Esophagus muscularis mucosa (tissue), 3 donors: ENCODE data around the gene PLCH1.

Experiments
- POLR2AphosphoS5 ChIP-seq, 2 donors: sonication (generic); formaldehyde crosslinking; IDR thresholded peaks; one replicate each; pipeline ENCODE4 v1.6.1; 2017; ENCODE audit warnings: antibody characterized with exemption in 2 of 2
- TF ChIP-seq, protein P1 (sequence below), 3 experiments: fragments of 200-600 bp in 2 of 3; fragments of 450-650 bp in 1 of 3; sonication (generic) in 2 of 3; IDR thresholded peaks; one replicate each; pipeline ENCODE4 v1.5.1; 2017 to 2019; ENCODE audit warnings: antibody characterized with exemption in 3 of 3, mild to moderate bottlenecking in 2 of 3, moderate library complexity in 1 of 3

DNA sequence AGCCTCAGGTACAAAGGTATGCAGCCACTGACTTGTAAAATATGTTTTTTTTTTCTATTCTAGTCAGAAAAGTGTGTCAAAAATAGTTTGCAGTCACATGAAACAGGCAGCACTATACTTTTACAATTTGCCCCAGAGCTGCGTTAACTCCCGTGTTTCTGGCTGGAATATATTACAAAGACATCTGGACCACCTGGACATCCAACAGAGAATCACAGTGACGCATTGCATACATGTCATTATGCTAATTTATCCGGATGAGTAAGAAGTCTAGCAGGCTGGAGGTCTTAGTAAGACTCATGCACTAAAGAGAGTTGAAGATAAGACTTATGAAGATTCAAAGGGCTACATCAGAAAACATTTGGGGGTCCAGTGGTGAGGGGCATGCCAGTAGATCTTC, 412.2 kb downstream of the PLCH1 start:
- TF ChIP-seq, protein P1, sequence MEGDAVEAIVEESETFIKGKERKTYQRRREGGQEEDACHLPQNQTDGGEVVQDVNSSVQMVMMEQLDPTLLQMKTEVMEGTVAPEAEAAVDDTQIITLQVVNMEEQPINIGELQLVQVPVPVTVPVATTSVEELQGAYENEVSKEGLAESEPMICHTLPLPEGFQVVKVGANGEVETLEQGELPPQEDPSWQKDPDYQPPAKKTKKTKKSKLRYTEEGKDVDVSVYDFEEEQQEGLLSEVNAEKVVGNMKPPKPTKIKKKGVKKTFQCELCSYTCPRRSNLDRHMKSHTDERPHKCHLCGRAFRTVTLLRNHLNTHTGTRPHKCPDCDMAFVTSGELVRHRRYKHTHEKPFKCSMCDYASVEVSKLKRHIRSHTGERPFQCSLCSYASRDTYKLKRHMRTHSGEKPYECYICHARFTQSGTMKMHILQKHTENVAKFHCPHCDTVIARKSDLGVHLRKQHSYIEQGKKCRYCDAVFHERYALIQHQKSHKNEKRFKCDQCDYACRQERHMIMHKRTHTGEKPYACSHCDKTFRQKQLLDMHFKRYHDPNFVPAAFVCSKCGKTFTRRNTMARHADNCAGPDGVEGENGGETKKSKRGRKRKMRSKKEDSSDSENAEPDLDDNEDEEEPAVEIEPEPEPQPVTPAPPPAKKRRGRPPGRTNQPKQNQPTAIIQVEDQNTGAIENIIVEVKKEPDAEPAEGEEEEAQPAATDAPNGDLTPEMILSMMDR (IDR thresholded peaks at IDR 0.05) = no peak
- TF ChIP-seq POLR2AphosphoS5 (IDR thresholded peaks at IDR 0.05) = no peak
